T-helper 17 cell (primary cell): ENCODE data around the gene ELAVL3. TPM values are rescaled to one million over a fixed set of nuclear protein-coding genes. Genes with fewer than 3 reads are reported as not detected.
"Not testable (repeated sequence)": the region's sequence is repeated elsewhere in the genome, so short reads cannot be mapped to it uniquely, and the experiment has no call there.

Experiments
- ATAC-seq: fragments of 150-1000 bp; cut with Tn5 transposase; 2 replicates; pipeline ENCODE4 v1.10.0; 2021; ENCODE audit warnings: mild to moderate bottlenecking, moderate library complexity
- DNase-seq, 3 donors: peaks; one replicate each; pipeline versions ENCODE4 v3.0.0 to v3.0.0-alpha.2; 2020 to 2021
- H3K9me3 ChIP-seq: one replicate; pipeline ENCODE4 v1.7.0; 2013; ENCODE audit warnings: low read length, mild to moderate bottlenecking; ENCODE audit not compliant: control insufficient read depth, poor library complexity, severe bottlenecking
- H3K27ac Mint-ChIP-seq: one replicate; pipeline ENCODE4 v1.8.0; 2022; ENCODE audit warnings: mild to moderate bottlenecking, moderate library complexity, mixed read lengths
- H3K27me3 Mint-ChIP-seq: one replicate; pipeline ENCODE4 v1.8.0; 2022; ENCODE audit warnings: mixed read lengths
- H3K36me3 Mint-ChIP-seq: one replicate; pipeline ENCODE4 v1.8.0; 2022; ENCODE audit warnings: low read depth, mixed read lengths
- H3K4me1 Mint-ChIP-seq: one replicate; pipeline ENCODE4 v1.8.0; 2022; ENCODE audit warnings: mild to moderate bottlenecking, mixed read lengths
- H3K4me3 Mint-ChIP-seq: one replicate; pipeline ENCODE4 v1.8.0; 2022; ENCODE audit warnings: mild to moderate bottlenecking, moderate library complexity, mixed read lengths
- total RNA-seq, 4 donors: library from RNA in 2 of 4; stranded (reverse) in 2 of 4; gene quantifications; one replicate each; pipeline ENCODE4 v1.2.3 and lab custom pipeline; 2022 to 2026

Gene ELAVL3
- total RNA-seq, 2 donors from 2014 or later = 0.26 TPM; not detected in 1

DNA sequence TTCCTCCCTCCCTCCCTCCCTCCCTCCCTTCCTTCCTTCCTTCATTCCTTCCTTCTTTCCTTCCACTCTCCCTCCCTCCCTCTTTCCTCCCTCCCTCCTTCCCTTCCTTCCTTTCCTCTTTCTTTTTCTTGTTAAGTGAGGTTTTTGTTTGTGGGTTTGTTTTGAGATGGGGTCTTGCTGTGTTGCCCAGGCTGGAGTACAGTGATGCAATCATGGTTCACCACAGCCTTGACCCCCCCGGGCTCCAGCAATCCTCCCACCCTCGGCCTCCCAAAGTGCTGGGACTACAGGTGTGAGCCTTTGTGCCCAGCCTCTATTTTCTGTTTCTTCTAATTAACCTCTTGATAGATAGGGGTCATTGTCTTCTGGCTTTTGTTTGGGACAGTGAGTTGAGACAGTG is 19.4 kb downstream of the ELAVL3 start:
- ATAC-seq (no peak), DNase-seq (no peak)
- Mint-ChIP-seq H3K36me3 (peaks cover 2% of the 10 kb centered on the region), H3K27ac (no peak overlapping the region), H3K4me1 (peaks cover 5% of the 10 kb centered on the region), H3K4me3 (no peak overlapping the region), H3K27me3 (peaks cover 18% of the 10 kb centered on the region)
- H3K9me3 ChIP-seq = no peaks in the 10 kb centered on the region

DNA sequence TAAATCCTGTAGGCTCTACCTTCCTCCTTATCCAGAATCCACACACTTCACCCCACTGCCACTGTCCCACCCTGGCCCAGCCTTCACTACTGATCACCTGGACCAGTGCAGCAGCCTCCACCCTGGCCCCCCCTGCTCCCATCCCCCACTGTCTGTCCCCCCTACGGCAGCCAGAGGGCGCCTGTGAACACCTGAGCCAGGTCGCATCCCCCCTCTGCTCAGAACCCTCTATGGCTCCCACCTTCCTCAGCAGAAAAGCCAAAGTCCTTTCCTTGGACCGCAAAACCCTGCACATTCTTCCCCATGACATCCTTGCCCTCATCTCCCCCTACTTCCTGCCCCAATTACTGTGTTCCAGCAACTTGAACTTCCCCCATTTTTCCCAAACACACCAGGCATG is 20.6 kb downstream of the ELAVL3 start:
- Mint-ChIP-seq H3K36me3 (peaks cover 2% of the 10 kb centered on the region), H3K4me3 (no peak overlapping the region), H3K4me1 (peaks cover 3% of the 10 kb centered on the region), H3K27me3 (peaks cover 18% of the 10 kb centered on the region), H3K27ac (no peak overlapping the region)
- no peak for DNase-seq
- no peak for ATAC-seq
- no peaks in the 10 kb centered on the region for H3K9me3 ChIP-seq

DNA sequence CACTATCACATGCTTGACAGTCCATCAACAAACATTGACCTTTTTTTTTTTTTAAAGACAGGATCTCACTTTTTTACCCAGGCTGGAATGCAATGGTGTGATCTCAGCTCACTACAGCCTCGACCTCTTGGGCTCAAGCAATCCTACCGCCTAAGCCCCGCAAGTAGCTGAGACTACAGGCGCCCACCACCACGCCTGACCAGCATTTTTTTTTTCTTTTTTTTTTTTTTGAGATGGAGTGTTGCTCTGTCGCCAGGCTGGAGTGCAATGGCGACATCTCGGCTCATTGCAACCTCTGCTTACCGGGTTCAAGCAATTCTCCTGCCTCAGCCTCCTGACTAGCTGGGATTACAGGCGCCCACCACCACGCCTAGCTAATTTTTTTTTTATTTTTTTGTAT is 21.9 kb downstream of the ELAVL3 start:
- H3K9me3 ChIP-seq, DNase-seq, H3K27ac Mint-ChIP-seq, H3K36me3 Mint-ChIP-seq, H3K4me1 Mint-ChIP-seq, ATAC-seq, H3K4me3 Mint-ChIP-seq: not testable (repeated sequence)
- H3K27me3 Mint-ChIP-seq = peaks cover 18% of the 10 kb centered on the region

DNA sequence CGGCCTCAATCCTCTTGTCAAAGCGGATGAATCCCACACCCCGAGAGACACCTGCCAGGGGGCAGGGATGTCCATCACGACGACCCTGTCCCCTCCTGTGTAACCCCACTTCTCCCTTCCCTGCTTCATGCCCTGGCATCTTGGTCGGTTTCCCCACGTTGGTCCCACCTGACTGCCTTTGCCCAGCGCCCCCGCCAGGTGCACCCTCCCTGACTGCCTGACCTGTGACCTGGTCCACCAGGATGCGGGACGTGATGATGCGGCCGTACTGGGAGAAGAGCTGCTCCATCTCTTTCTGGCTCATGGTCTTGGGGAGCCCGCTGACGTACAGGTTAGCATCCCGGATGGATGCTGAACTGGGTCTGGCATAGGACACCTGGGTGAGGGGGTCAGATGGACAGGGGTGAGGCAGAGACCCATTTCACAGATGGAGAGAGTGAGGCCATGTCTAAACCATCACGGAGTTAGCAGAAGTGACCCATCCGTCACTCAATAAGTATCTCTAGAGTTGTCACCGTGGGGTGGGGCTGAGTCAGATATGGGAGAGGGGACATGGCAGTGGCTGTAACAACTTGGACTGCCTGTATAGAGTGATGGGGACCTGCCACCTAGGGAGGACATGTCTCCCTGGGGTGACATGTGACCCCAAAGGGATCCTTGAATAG is 22.5 kb downstream of the ELAVL3 start:
- ATAC-seq (no peak), DNase-seq (no peak)
- Mint-ChIP-seq H3K4me3 (peak overlapping the region; percentile 7), H3K27ac (no peak overlapping the region), H3K27me3 (peaks cover 18% of the 10 kb centered on the region), H3K36me3 (peaks cover 2% of the 10 kb centered on the region), H3K4me1 (no peaks in the 10 kb centered on the region)
- no peaks in the 10 kb centered on the region for H3K9me3 ChIP-seq

DNA sequence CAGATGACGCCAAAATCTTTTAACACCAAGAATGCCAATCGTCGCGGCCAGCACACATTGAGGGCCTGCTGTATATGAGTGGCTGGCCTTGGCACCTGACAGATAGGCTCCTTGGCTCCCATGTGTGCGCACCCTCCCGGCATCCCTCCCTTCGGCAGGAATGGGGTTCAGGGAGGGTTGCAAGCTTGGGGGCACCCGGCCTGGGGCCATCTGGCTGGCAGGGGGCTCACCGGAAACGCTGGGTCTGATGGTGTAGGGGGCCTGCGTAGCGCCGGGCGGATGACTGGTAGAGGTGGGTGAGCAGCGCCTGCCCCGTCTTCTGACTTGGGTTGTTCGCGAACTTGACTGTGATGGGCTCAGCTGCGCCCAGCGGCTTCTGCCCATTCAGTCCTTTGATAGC is 23.0 kb downstream of the ELAVL3 start:
- no peak for DNase-seq
- peaks cover 18% of the 10 kb centered on the region for H3K27me3 Mint-ChIP-seq
- no peak overlapping the region for H3K27ac Mint-ChIP-seq
- peaks cover 2% of the 10 kb centered on the region for H3K36me3 Mint-ChIP-seq
- ATAC-seq = no peak
- no peaks in the 10 kb centered on the region for H3K4me1 Mint-ChIP-seq
- H3K4me3 Mint-ChIP-seq = no peak overlapping the region
- no peaks in the 10 kb centered on the region for H3K9me3 ChIP-seq

DNA sequence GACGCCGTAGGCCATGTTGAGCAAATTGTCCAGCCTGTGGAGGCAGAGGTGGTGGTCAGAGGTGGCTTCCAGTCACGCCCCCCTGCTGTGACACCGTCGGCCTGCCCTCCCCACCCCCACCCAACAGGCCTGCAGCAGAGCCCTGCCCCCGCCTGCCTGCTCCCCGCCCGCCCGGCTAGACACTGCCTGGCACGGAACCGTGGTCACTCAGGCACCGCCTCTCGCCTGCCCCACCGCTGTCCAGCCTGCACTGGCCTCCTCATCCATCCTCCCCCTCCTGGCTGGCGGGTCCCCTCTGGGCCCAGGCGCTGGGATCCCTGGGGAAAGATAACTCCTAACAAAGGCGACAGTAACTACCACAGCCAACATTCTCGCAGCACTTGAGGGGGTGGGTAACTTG is 23.7 kb downstream of the ELAVL3 start:
- Mint-ChIP-seq H3K4me1 (peaks cover 2% of the 10 kb centered on the region), H3K4me3 (no peak overlapping the region), H3K27ac (no peak overlapping the region), H3K27me3 (peaks cover 18% of the 10 kb centered on the region), H3K36me3 (peaks cover 2% of the 10 kb centered on the region)
- ATAC-seq (no peak), DNase-seq (no peak)
- no peaks in the 10 kb centered on the region for H3K9me3 ChIP-seq

DNA sequence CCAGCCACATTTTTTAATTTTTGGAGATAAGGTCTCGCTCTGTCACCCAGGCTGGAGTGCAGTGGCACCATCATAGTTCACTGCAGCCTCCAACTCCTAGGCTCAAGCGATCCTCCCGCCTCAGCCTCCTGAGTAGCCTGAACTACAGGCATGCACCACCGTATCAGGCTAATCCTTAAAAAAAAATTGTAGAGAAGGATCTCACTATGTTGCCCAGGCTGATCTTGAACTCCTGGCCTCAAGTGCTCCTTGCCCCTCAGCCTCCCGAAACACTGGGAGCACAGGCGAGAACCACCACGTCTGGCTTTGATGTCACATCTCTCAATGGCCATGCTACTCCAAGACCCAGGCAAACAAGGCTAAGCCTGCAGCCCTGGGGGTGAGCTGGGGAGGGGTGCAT is 24.2 kb downstream of the ELAVL3 start:
- H3K9me3 ChIP-seq = no peaks in the 10 kb centered on the region
- Mint-ChIP-seq H3K36me3 (peaks cover 2% of the 10 kb centered on the region), H3K27me3 (peaks cover 18% of the 10 kb centered on the region), H3K27ac (no peak overlapping the region), H3K4me3 (no peak overlapping the region), H3K4me1 (peaks cover 2% of the 10 kb centered on the region)
- DNase-seq (no peak), ATAC-seq (no peak)

DNA sequence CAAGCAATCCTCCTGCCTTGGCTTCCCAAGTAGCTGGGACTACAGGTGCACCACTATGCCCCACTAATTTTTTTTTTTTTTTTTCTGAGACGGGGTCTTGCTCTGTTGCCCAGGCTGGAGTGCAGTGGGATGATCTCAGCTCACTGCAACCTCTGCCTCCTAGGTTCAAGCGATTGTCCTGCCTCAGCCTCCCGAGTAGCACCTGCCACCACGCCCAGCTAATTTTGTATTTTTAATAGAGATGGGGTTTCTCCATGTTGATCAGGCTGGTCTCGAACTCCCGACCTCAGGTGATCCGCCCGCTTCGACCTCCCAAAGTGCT is 25.7 kb downstream of the ELAVL3 start:
- H3K36me3 Mint-ChIP-seq, H3K4me3 Mint-ChIP-seq, H3K9me3 ChIP-seq, H3K27ac Mint-ChIP-seq, H3K4me1 Mint-ChIP-seq, DNase-seq, ATAC-seq: not testable (repeated sequence)
- H3K27me3 Mint-ChIP-seq = peaks cover 17% of the 10 kb centered on the region

DNA sequence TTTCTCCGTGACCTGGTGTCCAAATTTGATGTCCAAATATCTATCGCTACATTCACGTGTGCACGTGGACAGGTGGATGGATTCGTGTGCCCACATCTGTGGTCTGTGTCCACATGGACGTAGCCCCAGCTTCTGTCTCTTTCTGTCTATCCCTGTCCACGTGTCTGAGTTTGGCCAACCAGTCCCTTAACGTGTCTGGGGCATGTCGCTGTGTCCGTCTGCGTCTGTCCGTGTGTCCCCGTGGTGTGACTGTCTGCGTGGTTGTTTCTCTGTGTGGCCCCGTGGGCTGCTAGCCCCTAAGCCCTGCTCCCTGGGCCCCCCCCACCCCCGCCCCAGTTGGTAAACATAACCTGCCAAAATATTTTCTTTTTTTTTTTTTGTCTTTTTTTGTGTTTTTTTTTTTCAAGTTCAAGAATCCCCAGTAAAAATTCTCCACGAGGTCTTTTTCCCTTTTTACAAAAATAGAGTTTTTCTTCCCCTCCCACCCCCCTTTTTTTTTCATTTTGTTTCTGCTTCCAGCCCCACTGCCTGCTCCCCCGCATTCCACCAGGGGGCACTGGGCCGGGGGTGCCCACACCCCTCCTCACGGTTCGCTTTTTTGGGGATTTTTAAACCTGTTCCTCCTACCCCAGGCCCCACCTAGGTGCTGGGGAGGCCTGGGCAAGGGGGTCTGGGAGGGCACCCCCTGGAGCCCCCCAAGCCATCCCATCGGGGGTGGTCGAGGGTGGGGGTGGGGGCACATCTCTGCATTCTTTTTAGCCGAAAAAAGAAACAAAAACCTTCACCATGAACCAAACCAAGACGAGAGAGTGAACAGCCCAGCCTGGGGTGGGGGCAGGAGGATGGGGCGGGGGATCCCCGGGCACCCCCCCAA is 27.1 kb downstream of the ELAVL3 start:
- no peak overlapping the region for H3K27ac Mint-ChIP-seq
- H3K9me3 ChIP-seq = no peaks in the 10 kb centered on the region
- peak; percentile 51 for ATAC-seq
- peaks cover 2% of the 10 kb centered on the region for H3K4me1 Mint-ChIP-seq
- no peak for DNase-seq
- no peak overlapping the region for H3K4me3 Mint-ChIP-seq
- no peaks in the 10 kb centered on the region for H3K36me3 Mint-ChIP-seq
- H3K27me3 Mint-ChIP-seq = peaks cover 10% of the 10 kb centered on the region

DNA sequence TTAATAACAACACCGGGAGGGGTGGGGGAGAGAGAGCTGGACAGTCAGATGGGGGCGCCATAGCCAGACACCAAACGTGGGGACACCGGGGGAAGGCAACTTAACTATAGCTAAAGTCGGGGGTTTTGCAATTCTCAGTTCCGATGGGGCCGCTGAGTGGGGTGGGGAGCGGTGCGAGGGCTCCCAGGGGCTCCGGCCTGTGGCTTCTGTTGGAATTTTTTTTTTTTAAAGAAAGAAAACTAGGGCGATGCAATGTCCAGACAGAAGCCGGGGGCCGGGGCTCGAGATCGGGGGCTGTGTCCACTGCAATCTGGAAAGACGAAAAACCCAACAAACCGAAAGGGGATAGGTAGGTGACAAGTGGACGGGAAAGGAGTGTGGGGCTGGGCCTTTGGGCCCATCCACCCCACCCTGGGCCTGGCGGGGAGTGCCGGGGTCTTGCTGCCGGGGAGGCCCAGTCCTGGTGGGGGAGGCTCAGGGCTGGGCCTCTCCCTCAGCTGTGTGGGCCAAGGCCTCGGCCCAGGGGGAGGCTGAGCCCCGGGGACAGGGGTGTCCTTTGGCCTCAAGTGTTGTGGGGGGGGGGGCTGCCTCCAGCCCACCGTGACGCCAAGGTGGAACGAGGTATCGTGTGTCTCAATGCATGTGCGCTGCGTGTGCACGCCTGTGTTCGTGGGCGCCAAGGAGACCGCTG is 28.1 kb downstream of the ELAVL3 start:
- no peaks in the 10 kb centered on the region for H3K9me3 ChIP-seq
- H3K4me3 Mint-ChIP-seq = no peak overlapping the region
- peaks cover 2% of the 10 kb centered on the region for H3K4me1 Mint-ChIP-seq
- no peaks in the 10 kb centered on the region for H3K36me3 Mint-ChIP-seq
- no peak overlapping the region for H3K27ac Mint-ChIP-seq
- DNase-seq = no peak
- no peak for ATAC-seq
- peaks cover under 1% of the 10 kb centered on the region for H3K27me3 Mint-ChIP-seq

DNA sequence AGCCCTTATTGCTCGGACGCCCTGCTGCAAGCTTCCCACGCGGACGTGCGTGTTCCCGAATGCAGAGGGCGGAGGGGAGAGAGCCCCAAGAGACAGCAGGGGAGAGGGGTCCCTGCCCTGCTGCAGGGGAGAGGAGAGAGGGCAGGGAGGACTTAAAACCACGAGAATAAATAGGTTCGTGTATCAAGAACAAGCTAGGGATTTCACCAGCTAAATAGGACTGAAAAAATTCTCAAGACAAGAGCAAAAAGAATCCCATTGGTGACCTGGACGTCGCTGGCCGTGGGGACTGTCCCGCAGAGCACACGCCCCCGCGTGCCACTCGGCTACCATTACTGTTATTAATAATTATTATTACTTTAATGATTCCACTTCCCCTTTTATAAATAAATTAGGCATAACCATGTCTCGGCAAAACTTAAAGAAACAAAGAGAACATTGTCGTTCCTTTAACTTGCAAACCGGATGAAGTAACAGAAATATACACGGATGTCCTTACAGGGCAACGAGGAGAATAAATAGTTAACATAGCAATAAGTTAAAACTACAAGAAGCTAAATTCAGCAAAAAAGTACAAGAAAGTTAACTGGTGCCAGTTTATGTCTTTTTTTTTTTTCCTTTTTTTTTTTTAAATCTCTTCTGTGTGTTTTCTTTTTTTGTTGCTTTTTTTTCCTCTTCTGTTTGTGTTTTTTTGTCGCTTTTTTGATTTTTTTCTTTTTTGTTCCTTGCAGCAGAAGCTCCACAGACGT is 28.8 kb downstream of the ELAVL3 start:
- Mint-ChIP-seq H3K27ac (no peak overlapping the region), H3K4me3 (no peak overlapping the region), H3K36me3 (no peaks in the 10 kb centered on the region), H3K4me1 (peaks cover 2% of the 10 kb centered on the region), H3K27me3 (no peaks in the 10 kb centered on the region)
- DNase-seq (no peak), ATAC-seq (no peak)
- H3K9me3 ChIP-seq = no peaks in the 10 kb centered on the region

DNA sequence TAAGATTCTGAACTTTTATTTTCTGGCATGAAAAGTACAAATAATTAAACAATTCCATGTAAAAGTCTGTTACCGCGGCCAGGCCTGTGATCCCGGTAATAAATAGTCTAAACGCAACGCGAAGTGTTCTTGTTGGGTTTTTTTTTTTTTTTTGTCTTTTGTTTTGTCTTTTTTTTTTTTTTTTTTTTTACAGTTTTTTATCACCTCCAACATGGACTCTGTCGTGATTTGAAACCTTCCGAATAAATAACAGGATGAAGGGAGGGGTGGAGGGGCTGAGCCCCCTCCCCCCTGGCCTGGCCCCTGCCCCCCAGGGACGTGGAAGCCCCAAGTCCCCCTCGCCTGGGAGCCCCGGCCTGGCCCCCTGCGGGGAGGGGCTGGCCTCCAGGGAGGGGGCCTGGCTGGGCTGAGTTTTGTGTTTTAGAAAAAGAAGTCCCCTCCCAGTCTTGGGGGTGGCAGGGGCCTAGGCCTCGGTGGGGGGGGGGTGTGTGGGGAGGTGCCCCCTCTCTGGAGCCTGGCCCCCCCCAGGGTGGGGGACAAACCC is 29.4 kb downstream of the ELAVL3 start:
- no peaks in the 10 kb centered on the region for H3K36me3 Mint-ChIP-seq

More for the DNA sequence above, 29.4 kb downstream of the ELAVL3 start:
- Mint-ChIP-seq H3K27ac (no peak overlapping the region), H3K4me3 (no peak overlapping the region), H3K4me1 (peaks cover 4% of the 10 kb centered on the region), H3K27me3 (no peaks in the 10 kb centered on the region)
- DNase-seq (no peak), ATAC-seq (no peak)
- H3K9me3 ChIP-seq = no peaks in the 10 kb centered on the region
